NK-92 (cell line): ENCODE data around the gene IL15.
"Not testable (repeated sequence)": the region's sequence is repeated elsewhere in the genome, so short reads cannot be mapped to it uniquely, and the experiment has no call there.

Source experiments
- DNase-seq: peaks from one replicate; lab custom pipeline; 2025; ENCODE audit not compliant: unreplicated experiment; lab: John Stamatoyannopoulos, UW

The IL15 gene

GRCh38 chr4:141702472-141703182 is 66.2 kb downstream of the IL15 start:
- no peak for DNase-seq

DNA sequence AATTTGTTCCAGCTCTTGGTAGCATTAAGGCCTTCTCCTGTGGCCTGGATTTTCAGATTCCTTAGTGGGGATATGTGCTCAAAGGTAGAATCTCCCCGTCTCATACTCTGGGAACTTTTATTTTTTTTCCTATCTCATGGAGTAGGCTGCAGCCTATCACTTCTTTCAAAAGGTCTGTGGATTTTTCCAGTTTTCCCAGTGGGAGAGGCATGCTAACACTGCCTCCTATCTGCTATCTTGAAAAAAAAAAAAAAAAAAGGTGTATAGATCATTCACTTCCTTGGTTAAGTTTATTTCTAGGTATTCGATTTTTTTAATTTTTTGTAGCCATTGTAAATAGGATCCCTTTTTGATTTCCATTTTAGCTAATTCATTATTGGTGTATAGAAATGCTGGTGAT is 67.1 kb downstream of the IL15 start:
- no peak for DNase-seq

GRCh38 chr4:141705048-141705746 is 68.8 kb downstream of the IL15 start:
- DNase-seq = no peak

DNA sequence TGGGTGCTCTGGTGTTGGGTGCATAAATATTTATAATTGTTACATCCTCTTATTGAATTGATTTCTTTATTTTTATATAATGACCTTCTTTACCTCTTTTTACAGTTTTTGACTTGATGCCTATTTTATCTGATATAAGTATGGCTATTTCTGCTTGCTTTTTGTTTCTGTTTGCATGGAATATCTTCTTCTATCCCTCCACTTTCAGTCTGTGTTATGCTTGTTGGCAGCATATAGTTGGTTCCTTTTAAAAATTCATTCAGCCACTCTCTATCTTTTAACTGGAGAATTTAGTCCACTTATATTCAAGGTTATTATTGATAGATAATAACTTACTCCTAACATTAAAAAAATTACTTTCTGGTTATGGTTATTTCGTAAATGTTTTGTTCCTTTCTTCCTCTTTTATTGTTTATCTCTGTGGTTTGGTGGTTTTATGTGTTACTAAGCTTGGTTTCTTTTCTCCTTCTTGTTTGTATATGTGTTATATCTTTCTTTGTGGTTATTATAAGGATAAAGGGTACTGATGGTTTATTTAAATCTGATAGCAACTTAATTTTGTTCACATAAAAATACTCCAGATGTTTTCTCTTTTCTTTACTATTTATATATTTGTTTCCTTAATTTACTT is 69.5 kb downstream of the IL15 start:
- no peak for DNase-seq

- DNase-seq = no peak
These were observed 70.1 kb downstream of the IL15 start for GRCh38 chr4:141706445-141706844.

GRCh38 chr4:141711211-141711610 is 74.8 kb downstream of the IL15 start:
- no peak for DNase-seq

DNA sequence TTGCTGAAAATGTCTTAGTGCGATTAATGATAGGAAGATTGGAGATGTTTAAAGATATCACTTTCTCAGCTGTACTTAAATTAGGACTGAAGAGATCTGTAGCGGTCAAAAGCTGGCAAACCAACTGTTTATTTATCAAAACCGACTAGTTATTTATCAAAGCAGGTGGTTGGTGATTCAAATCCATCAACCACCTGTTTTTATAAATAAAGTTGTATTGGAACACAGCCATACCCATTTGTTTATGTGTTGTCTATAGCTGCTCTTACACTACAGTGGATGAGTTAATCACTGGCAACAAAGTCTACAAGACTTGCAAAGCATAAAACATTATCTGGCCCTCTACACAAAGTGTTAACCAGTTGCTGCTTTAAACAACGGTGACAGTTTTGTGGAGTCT is 76.8 kb downstream of the IL15 start:
- DNase-seq = no peak

DNA sequence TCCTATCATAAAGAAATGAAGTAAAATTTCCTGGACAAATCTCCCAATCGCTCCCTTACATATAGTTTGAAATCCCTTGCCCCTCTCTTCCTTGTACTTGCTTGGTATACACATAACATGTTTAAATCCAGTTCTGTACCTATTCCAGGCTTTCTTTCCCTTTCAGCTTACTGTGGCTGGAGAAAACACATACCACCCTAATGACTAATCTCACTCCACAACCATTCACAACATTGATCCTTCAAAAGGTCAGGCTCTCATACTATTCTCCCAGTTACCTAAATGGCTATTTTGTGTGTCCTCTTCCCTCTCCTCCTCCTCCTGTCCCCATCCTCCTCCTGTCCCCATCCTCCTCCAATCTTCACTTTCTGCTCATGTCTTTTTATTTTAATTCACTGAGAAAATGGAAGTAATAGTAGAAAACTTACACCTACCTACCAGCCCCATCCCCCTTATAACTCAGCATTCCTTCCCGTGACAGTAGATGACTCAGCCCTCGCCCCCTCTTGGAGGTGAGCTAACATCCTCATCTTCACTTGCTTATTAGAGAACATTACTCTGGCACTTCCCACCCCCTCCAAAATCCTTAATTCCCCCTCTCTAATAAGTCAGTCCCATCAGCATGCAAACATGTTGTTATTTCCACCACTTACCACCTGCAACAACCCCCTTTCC is 77.5 kb downstream of the IL15 start:
- no peak for DNase-seq

- no peak for DNase-seq
These were observed 83.2 kb downstream of the IL15 start for GRCh38 chr4:141719585-141719984.

- DNase-seq = no peak
These were observed 84.8 kb downstream of the IL15 start for GRCh38 chr4:141721174-141721573.

DNA sequence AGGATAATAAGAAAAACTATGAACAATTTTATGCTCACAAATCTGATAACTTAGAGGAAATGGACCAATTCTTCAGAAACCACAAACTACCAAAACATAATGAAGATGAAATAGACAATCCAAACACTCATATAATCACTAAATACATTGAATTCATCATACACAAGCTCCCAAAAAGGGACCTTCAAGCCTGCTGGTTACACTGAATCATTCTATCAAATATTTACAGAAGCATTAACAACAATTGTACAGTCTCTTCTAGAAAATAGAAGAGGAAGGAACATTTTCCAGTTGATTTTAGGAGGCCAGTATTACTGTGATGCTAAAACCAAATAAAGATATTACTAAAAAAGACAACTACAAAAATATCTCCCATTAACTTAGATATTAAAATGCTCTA is 88.3 kb downstream of the IL15 start:
- no peak for DNase-seq

DNA sequence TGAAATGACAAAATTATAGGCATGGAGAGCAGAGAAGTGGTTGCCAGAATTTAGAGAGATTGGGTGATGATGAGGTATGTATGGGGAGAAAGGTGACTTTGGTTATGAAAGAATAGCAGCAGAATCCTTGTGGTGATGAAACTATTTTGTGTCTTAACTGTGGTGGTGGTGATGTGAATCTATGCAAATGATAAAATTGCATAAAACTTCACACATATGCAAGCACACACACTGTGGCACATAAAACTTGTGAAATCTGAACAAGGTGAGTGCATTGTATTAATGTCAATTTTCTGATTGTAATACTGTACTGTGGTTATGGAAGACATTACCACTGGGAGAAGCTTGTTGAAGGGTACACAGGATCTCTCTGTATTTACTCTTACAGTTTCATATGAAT is 91.0 kb downstream of the IL15 start:
- no peak for DNase-seq

DNA sequence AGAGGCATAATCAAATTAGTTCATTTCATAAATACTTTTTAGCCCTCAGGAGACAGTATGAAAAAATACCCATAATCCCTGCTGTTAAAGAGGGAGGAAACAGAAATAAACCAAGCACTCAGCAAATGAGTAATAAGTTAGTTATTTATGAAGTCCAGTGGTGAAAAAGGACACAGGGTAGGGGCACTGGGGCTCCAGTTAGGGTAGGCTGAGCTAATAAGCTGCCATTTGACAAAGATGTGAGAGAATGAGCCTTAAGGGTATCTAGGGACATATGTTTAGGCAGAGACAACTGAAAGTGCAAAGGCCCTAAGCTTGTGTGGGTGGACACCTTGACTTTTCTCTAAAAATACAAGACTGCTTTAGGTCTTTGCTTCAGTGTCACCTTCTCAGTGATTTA is 94.4 kb downstream of the IL15 start:
- no peak for DNase-seq

DNA sequence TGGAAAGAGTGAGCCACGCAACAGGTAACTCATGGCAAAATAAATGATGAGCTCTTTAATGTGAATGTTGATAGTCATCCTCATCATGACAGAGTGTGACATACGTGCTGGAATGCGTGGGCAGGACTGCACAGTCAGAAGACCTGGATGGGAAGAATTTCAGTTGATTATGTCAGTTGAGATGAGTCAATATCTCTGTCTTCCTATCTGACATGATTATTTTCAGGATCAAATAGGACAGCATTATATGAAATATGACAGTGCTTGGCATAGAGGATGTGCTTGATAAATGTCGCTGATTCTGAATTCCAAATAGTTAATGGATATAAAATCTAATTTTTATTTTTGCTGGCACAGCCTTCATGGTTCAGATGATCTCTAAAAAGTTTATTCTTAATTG is 95.1 kb downstream of the IL15 start:
- no peak for DNase-seq

DNA sequence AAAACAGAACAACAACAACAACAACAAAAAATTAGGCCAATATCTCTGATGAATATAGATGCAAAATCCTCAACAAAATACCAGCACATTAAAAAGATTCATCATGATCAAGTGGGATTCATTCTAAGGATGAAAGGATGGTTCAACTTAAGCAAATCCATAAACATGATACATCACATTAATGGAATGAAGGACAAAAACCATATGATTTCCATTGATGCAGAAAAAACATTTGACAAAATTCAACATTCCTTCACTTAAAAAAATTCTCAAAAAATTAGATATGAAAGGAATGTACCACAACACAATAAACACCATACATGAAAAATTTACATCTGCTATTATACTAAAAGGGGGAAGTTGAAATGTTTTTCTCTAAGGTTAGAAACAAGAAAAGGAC is 103.3 kb downstream of the IL15 start:
- DNase-seq = no peak

- DNase-seq = no peak
These were observed 109.6 kb downstream of the IL15 start for GRCh38 chr4:141746026-141746425.

DNA sequence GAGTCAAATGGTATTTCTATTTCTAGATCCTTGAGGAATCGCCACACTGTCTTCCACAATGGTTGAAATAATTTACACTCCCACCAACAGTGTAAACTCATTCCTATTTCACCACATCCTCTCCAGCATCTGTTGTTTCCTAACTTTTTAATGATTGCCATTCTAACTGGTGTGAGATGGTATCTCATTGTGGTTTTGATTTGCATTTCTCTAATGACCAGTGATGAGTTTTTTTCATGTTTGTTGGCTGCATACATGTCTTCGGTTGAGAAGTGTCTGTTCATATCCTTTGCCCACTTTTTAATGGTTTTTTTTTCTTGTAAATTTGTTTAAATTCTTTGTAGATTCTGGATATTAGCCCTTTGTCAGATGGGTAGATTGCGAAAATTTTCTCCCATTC is 115.4 kb downstream of the IL15 start:
- DNase-seq = not testable (repeated sequence)

DNA sequence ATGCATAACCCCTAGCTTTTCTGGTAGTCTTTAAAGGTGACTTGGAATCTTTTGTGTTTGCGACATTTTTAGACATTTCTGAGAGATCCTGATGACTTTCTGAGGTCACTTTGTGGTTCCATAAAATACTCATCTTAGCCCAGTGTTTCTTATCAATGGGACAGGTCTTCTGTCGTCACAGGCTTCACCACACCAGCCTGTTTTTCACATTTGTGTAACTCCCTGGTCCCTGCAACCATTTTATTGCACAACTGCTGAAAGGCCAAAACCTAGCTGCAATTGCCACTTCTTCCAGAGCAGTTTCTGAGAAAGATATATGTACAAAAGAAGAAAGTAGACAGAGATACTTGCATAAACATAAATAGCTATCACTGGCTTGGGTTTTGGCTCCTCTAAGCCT is 120.9 kb downstream of the IL15 start:
- no peak for DNase-seq

GRCh38 chr4:141759796-141760425 is 123.5 kb downstream of the IL15 start:
- DNase-seq = no peak

DNA sequence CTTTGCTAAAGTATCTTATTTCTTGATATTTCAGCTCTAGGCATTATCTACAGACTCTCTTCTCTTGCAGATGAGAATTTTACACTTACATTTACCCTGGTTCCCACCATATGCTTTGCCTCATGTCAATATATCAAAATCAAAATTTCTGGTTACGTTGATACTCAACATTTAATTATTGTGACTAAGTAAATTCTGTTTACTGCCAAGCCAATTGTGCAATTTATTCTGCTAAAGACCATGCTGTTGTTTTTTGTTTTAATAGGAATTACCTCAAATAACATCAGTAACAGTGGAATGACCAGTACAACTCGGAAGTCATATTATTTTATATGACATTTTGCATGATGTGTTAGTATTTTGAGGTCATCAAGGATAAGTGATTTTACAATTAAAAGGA is 125.5 kb downstream of the IL15 start:
- DNase-seq = no peak

DNA sequence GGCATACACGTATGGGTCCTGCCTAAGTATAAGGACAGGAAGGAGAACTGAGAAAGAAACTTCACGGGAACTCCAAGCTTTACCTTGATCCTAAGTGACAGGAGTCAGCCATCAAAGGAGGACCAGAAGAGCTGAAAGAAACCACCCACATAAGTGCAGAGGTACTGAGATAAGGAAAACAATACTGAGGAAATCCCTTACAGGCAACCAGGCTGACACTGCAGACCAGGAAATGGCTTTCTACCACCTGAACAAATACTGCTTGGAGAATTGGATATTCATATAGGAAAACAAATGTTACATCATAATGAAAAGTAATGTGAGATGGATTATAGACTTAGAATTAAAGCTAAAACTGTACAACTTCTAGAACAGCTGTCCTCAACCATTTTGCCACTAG is 127.0 kb downstream of the IL15 start:
- DNase-seq = no peak
